ENCODE measurements around the gene FAM234A.
"Not testable (repeated sequence)": the region's sequence is repeated elsewhere in the genome, so short reads cannot be mapped to it uniquely, and the experiment has no call there.

FAM234A gene

DNA sequence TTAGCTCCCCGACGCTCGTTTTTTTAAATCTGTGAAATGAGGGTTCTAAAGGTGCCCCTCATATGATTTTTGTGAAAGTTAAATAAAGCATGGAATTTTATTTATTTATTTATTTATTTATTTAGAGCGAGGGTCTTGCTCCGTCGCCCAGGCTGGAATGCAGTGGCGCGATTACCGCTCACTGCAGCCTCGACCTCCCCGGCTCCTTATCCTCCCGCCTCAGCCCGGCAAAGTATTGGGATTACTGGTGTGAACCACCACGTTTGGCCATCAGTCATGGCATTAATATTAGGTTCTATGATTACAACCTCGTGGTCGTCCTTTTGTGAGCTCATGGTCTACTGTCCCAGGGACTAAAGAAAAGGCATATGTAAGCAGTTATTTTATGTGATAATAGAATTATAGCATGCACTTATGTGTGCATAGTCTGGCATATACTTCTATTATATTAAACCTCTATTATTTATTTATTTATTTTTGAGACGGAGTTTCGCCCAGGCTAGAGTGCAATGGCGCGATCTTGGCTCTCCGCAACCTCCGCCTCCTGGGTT is 4.8 kb upstream of the FAM234A start:
- intact Hi-C loops (cut with DNase I), result loop anchor here (5.0 kb wide), 1 partner anchor 122 kb away; the partner anchor contains the start of gene AXIN1
- DNase-seq, result peak in 2 of 10 donors; percentile 21 to 81

- DNase-seq, result peak in 1 of 10 donors; percentile 55
- intact Hi-C loops (cut with DNase I), result not testable (repeated sequence)
These were observed 4.3 kb upstream of the FAM234A start for GRCh38 chr16:230351-230750.

DNA sequence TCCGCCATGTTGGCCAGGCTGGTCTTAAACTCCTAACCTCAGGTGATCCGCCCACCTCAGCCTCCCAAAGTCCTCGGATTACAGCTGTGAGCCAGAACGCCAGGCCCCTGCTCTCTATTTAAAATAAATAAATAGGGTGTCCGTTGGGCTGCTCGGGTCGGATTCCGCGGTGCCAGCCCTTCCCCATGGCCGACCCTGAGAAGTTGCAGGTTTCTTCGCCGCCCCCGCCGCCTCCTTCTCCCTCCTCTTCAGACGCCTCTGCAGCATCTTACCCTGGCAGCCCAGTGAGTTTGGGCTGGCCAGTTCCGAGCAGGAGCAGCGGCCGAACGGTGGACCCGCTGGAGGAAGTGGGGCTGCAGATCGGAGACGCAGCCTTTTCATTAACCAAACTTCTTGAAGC is 3.7 kb upstream of the FAM234A start:
- DNase-seq, result peak in 3 of 10 donors; percentile 49 to 74 (median 67)
- intact Hi-C loops (cut with DNase I), result no loop called here

GRCh38 chr16:239948-240277 is 5.3 kb downstream of the FAM234A start:
- intact Hi-C loops (cut with DNase I), result no loop called here
- DNase-seq, result peak in 4 of 10 donors; percentile 24 to 87 (median 36)

- peak in 2 of 10 donors; percentile 6 to 18 for DNase-seq
- intact Hi-C loops (cut with DNase I), result no loop called here
These were observed 5.9 kb downstream of the FAM234A start for GRCh38 chr16:240559-240958.

GRCh38 chr16:242281-242680 is 7.7 kb downstream of the FAM234A start:
- intact Hi-C loops (cut with DNase I), result no loop called here
- peak in 2 of 10 donors; percentile 35 to 59 for DNase-seq

GRCh38 chr16:243348-243747 is 8.7 kb downstream of the FAM234A start:
- intact Hi-C loops (cut with DNase I), result no loop called here
- DNase-seq, result peak in 2 of 10 donors; percentile 35 to 49

DNA sequence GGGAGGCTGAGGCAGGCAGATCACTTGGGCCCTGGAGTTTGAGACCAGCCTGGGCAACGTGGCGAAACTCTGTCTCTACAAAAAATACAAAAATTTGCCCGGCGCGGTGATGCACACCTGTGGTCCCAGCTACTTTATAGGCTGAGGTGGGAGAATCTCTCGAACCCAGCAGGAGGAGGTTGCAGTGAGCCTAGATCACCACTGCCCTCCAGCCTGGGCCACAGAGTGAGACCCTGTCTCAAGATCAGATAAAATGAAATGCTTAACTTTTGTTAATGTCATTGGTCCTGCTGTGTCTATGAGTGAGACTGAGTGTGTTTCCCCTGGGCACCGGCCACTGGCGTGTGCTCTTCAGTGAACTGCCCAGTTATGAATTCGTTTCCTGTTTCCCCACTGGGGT is 10.5 kb downstream of the FAM234A start:
- intact Hi-C loops (cut with DNase I), result no loop called here
- DNase-seq, result peak in 1 of 10 donors; percentile 18

DNA sequence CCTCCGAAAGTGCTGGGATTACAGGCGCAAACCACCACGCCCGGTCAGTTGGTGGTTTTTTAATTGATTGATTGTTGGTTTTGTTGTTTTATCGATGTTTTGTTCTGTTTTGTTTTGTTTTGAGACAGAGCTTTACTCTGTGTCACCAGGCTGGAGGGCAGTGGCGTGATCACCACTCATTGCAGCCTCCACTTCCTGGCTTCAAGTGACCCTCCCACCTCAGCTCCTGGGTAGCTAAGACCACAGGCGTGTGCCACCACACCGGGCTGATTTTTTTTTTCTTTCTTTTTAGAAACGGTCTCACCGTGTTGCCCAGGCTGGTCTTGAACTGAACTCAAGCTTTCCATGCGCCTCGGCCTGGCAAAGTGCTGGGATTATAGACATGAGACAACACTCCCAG is 12.4 kb downstream of the FAM234A start:
- intact Hi-C loops (cut with DNase I), result no loop called here
- DNase-seq, result peak in 1 of 10 donors; percentile 25

DNA sequence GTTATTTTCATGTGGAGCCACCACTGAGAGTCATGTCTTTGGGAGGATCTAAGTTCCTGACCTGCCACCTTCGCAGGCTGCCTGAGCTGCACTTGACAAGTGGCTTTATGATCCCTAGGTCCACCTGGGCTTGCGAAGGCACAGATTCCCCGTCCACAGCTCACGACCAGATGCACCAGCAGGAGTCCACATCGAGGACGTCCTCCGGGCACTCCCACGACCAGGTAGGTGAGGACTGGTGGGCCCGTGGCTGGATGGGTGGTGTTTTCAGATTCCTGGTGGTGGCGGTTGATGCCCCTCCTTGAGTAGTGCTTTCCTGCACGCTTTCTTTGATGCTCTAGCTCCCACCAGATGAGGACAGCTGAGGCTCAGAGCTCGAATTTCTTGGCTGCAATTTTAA is 14.8 kb downstream of the FAM234A start:
- peak in 1 of 10 donors; percentile 66 for DNase-seq
- intact Hi-C loops (cut with DNase I), result no loop called here

- no peak for DNase-seq
- intact Hi-C loops (cut with DNase I), result no loop called here
These were observed 18.0 kb downstream of the FAM234A start for GRCh38 chr16:252366-253337.

- no peak for DNase-seq
- intact Hi-C loops (cut with DNase I), result no loop called here
These were observed 19.2 kb downstream of the FAM234A start for GRCh38 chr16:253833-254232.

GRCh38 chr16:254461-254860 is 19.8 kb downstream of the FAM234A start:
- intact Hi-C loops (cut with DNase I), result no loop called here
- no peak for DNase-seq

DNA sequence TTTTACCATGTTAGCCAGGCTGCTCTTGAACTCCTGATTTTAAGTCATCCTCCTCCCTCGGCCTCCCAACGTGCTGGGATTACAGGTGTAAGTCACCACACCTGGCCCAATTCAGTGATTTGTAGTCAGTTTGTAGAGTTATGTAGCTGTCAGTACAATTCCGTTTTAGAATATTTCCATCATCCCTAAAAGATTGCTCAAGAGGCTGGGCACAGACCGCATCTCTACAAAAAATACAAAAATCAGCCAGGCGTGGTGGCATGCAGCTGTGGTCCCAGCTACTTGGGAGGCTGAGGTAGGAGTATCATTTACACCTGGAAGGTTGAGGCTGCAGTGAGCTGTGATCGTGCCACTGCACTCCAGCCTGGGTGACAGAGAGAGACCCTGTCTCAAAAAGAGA is 20.6 kb downstream of the FAM234A start:
- DNase-seq, result no peak
- intact Hi-C loops (cut with DNase I), result no loop called here

DNA sequence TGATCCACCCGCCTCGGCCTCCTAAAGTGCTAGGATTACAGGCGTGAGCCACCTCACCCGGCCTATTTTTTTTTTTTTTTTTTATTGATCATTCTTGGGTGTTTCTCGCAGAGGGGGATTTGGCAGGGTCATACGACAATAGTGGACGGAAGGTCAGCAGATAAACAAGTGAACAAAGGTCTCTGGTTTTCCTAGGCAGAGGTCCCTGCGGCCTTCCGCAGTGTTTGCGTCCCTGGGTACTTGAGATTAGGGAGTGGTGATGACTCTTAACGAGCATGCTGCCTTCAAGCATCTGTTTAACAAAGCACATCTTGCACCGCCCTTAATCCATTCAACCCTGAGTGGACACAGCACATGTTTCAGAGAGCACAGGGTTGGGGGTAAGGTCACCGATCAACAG is 23.5 kb downstream of the FAM234A start:
- intact Hi-C loops (cut with DNase I); DNase-seq: not testable (repeated sequence)

DNA sequence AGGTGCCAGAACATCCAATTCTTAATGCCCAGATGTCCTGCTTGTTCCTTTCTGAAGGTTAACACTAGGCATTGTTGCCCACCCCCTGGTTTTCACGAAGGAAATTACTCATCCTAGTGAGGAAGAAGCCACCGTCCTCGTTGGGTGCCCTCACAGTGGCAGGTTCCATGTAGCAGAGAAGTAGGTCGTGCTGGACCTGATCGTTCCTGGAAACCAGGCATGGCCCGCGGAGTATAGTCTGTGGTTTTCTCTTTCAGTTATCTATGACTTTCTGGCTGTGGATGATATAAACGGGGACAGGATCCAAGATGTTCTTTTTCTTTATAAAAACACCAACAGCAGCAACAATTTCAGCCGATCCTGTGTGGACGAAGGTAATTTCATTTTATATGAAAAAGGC is 24.6 kb downstream of the FAM234A start:
- intact Hi-C loops (cut with DNase I), result no loop called here
- no peak for DNase-seq

GRCh38 chr16:259814-260253 is 25.2 kb downstream of the FAM234A start:
- DNase-seq, result peak in 2 of 10 donors; percentile 70 to 81

DNA sequence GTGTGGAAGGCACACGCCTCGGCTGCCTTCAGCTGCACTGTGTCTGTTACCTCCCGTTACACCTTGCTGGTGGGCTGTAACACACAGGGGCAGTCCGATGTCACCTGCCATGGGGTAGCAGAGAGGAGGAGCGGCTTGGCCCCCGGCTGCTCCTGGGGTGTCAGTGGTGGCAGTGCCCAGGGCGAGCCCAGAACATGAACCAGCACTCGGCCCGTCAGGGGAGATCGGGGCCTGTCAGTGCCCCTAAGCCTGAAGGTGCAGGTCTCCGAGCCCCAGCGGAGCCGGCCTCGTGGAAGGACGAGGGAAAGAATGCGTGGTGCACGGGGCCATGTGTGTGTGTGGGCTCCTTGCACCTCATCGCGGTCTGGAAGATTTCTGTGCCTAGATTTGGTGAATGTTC is 25.7 kb downstream of the FAM234A start:
- peak in 2 of 10 donors; percentile 75 to 80 for DNase-seq
- intact Hi-C loops (cut with DNase I), result no loop called here

More at GRCh38 chr16:259814-260253, 25.2 kb downstream of the FAM234A start:
- intact Hi-C loops (cut with DNase I), result no loop called here

DNA sequence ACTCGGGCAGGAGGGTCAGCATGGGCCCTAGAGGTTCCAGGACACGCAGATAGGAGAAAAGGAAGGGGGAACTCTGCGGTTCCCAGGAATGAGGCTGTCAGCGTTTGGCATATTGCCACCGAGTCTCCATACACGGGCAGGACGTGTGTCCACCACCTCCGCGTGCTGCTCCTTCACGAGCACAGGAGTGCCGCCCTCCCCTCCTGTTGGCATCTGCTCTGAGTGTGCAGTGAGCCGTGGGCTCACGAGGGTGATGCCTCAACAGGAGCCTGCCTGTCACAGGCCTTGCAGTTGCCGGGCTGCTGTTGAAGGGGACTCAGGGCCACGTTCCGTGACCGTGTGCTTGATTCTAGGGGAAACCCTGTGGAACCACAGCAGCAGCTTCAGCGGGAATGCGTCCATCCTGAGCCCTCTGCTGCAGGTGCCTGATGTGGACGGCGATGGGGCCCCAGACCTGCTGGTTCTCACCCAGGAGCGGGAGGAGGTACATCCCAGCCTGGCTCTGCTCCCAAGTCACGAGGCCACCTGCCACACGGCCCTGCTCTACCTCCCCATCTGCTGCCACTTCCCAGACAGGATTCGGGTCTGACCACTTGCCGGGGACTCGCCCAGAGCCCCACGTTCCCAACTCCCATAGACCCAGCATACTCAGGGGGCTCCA is 26.5 kb downstream of the FAM234A start:
- DNase-seq, result peak in 5 of 10 donors; percentile 38 to 88 (median 72)
- intact Hi-C loops (cut with DNase I), result no loop called here

DNA sequence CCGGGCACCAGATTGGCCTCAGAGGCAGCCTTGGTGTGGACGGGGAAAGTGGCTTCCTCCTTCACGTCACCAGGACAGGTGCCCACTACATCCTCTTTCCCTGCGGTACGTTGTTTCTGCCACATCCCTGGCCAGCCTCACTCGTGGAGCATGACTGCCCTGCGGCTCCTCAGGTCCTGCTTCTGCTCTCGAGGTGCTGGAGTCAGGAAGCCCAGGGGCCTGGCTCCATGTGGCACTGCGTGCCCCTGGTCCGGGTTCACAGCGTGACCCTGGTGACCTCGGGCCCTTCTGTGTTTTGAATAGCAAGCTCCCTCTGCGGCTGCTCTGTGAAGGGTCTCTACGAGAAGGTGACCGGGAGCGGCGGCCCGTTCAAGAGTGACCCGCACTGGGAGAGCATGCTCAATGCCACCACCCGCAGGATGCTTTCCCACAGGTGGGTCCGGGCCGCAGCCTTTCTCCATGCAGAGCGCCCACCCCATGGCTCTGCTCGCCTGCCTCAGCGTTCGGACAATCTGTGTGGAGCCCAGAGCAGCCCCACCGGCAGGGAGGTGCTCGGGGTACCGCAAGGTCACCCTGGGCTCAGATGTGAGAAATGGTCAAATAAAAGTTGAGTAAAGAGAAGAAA is 27.6 kb downstream of the FAM234A start:
- intact Hi-C loops (cut with DNase I), result no loop called here
- peak in 1 of 10 donors; percentile 83 for DNase-seq

Data from posterior cingulate gyrus (tissue), 11 donors.